Measurements from ENCODE around the gene AFF1. TPM values are rescaled to one million over a fixed set of nuclear protein-coding genes. Genes with fewer than 3 reads are reported as not detected.

The AFF1 gene
- total RNA-seq, 3 donors from 2014 or later = 84.0 to 150 (median 120) TPM

DNA sequence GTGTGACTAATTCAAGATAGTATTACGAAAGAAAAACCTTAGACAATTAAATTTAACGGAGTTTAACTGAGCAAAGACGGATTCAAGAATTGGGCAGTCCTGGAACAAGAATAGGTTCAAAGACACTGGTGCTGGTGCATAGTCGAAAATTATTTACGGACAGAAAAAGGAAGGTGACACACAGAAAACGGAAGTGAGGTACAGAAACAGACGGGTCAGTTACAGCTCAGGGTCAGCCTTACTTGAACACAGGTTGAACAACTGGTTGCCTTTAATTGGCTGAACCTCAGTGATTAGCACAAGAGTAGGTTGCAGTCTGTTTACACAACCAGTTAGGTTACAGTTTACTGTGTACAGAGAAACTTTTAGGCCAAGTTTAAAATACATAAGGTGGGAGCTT is 254.1 kb downstream of the AFF1 start:
- no peak for ATAC-seq
- intact Hi-C loops (cut with DNase I, micrococcal nuclease) = no loop called here
- TF ChIP-seq, protein P1, sequence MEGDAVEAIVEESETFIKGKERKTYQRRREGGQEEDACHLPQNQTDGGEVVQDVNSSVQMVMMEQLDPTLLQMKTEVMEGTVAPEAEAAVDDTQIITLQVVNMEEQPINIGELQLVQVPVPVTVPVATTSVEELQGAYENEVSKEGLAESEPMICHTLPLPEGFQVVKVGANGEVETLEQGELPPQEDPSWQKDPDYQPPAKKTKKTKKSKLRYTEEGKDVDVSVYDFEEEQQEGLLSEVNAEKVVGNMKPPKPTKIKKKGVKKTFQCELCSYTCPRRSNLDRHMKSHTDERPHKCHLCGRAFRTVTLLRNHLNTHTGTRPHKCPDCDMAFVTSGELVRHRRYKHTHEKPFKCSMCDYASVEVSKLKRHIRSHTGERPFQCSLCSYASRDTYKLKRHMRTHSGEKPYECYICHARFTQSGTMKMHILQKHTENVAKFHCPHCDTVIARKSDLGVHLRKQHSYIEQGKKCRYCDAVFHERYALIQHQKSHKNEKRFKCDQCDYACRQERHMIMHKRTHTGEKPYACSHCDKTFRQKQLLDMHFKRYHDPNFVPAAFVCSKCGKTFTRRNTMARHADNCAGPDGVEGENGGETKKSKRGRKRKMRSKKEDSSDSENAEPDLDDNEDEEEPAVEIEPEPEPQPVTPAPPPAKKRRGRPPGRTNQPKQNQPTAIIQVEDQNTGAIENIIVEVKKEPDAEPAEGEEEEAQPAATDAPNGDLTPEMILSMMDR (IDR thresholded peaks at IDR 0.05) = no peak

More for the DNA sequence above, 254.1 kb downstream of the AFF1 start:
- Histone ChIP-seq H3K4me1 (ENCODE audit: low read depth) (no peaks in the 10 kb centered on the region), H3K36me3 (ENCODE audit: low read depth) (no peaks in the 10 kb centered on the region), H3K9me3 (no peaks in the 10 kb centered on the region), H3K4me3 (no peak overlapping the region)
- DNase-seq = no peak

Other genes starting within 250 kb of the AFF1 start
- gene SLC10A6, start 85.6 kb upstream of the AFF1 start, total RNA-seq = under 1 TPM in 2 of 3 donors, not detected in 1; 0.43 to 0.92 TPM
- gene C4orf36, start 42.6 kb upstream of the AFF1 start, total RNA-seq = under 1 TPM; 0.67 to 0.96 (median 0.85) TPM